ENCODE results near the gene ATXN1.

DNA sequence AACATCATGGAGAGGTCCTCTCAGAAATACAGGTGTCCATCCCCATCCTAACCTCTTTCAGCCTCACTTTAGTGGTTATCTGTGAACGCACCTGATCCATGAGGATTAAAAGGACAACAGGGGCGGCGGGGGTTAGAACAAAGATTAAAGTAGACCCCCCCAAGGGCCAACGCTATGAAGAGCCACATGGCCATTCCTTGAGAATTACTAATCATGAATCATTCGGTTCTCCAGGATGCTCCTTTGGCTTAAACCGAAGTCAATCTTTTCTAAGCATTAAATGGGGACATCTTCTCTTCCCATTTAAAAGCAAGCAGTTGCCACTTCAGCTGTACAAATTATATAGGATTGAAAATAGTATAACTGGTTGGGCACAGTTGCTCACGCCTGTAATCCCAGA, 310.4 kb downstream of the ATXN1 start:
- TF ChIP-seq EZH2phosphoT487 (IDR thresholded peaks at IDR 0.05; ENCODE audit: insufficient read depth, low read depth), result no peak
- no peak for TF ChIP-seq EZH2 (IDR thresholded peaks at IDR 0.05; ENCODE audit: insufficient read depth, poor library complexity, severe bottlenecking)

All from GM23248 (cell line).